Naive B cell (primary cell): Measurements from ENCODE around the gene DENND6A. TPM values are rescaled to one million over a fixed set of nuclear protein-coding genes. Genes with fewer than 3 reads are reported as not detected.

Source experiments
- ATAC-seq, 2 donors: fragments of 150-1000 bp; cut with Tn5 transposase; 2 replicates each; pipeline ENCODE4 v1.10.0; 2021; ENCODE audit warnings: low read depth in 2 of 2, mild to moderate bottlenecking in 2 of 2, moderate library complexity in 2 of 2
- DNase-seq: peaks from one replicate; pipeline ENCODE4 v3.0.0; 2022
- H3K27ac Mint-ChIP-seq, 6 donors: one replicate each; pipeline ENCODE4 v1.8.0; 2020 to 2022; ENCODE audit warnings: mild to moderate bottlenecking in 6 of 6, mixed read lengths in 6 of 6, moderate library complexity in 5 of 6, inconsistent platforms in 2 of 6
- H3K27me3 Mint-ChIP-seq, 3 donors: one replicate each; pipeline ENCODE4 v1.8.0; 2021 to 2022; ENCODE audit warnings: mixed read lengths in 3 of 3, mild to moderate bottlenecking in 1 of 3
- H3K36me3 Mint-ChIP-seq, 2 donors: one replicate each; pipeline ENCODE4 v1.8.0; 2020 to 2022; ENCODE audit warnings: mixed read lengths in 2 of 2, inconsistent platforms in 1 of 2, mild to moderate bottlenecking in 1 of 2
- H3K4me1 Mint-ChIP-seq, 3 donors: one replicate each; pipeline ENCODE4 v1.8.0; 2020 to 2022; ENCODE audit warnings: mixed read lengths in 3 of 3, inconsistent platforms in 1 of 3, mild to moderate bottlenecking in 1 of 3, moderate library complexity in 1 of 3
- H3K4me3 Mint-ChIP-seq, 8 donors: one replicate each; pipeline ENCODE4 v1.8.0; 2020 to 2022; ENCODE audit warnings: mild to moderate bottlenecking in 8 of 8, mixed read lengths in 8 of 8, moderate library complexity in 8 of 8, inconsistent platforms in 2 of 8
- H3K9me3 Mint-ChIP-seq, 7 donors: one replicate each; pipeline ENCODE4 v1.8.0; 2020 to 2022; ENCODE audit warnings: mixed read lengths in 7 of 7, mild to moderate bottlenecking in 5 of 7, inconsistent platforms in 2 of 7, moderate library complexity in 1 of 7
- polyA plus RNA-seq, 6 donors: library from polyadenylated mRNA; unstranded; fragments of 300-500 nt; fragmentation: Illumina TruSeq; gene quantifications; one replicate each; pipeline ENCODE4 v1.2.3, GENCODE V29; 2021; ENCODE audit warnings: low read depth in 6 of 6

DENND6A gene
- 10 to 100 TPM; 15.2 to 31.6 (median 27.1) TPM for polyA plus RNA-seq

- Mint-ChIP-seq H3K36me3 (no peaks in the 10 kb centered on the region), H3K4me1 (peaks cover 13 to 52% (median 27%) of the 10 kb centered on the region in 3 donors), H3K4me3 (peak within 1 kb of the TSS; percentile 87 to 96 (median 93)), H3K9me3 (no peaks in the 10 kb centered on the region), H3K27me3 (no peaks in the 10 kb centered on the region), H3K27ac (peak within 1 kb of the TSS; percentile 81 to 98 (median 94))
- ATAC-seq (peak; percentile 88 to 90), DNase-seq (peak; percentile 94)
Measured at GRCh38 chr3:57692396-57693147, at the start of gene DENND6A. TSS of gene DENND6A (minus strand) at chr3:57693077. CDS start at chr3:57693018, 59 bp downstream.

GRCh38 chr3:57740027-57740426 lies 47.1 kb upstream of the DENND6A start:
- Mint-ChIP-seq H3K27me3 (peaks cover 0 to 6% (median 4%) of the 10 kb centered on the region in 3 donors), H3K4me3 (no peak overlapping the region), H3K36me3 (no peaks in the 10 kb centered on the region), H3K27ac (no peak overlapping the region), H3K4me1 (no peaks in the 10 kb centered on the region), H3K9me3 (no peaks in the 10 kb centered on the region)
- no peak for ATAC-seq
- no peak for DNase-seq

- Mint-ChIP-seq H3K4me3 (no peak overlapping the region), H3K4me1 (no peaks in the 10 kb centered on the region), H3K36me3 (no peaks in the 10 kb centered on the region), H3K27ac (no peak overlapping the region), H3K27me3 (peaks cover 0 to 1% (median under 1%) of the 10 kb centered on the region in 3 donors), H3K9me3 (no peaks in the 10 kb centered on the region)
- no peak for DNase-seq
- ATAC-seq: no peak
Measured at GRCh38 chr3:57738391-57738790, 45.5 kb upstream of the DENND6A start.

GRCh38 chr3:57737840-57738239 lies 45.0 kb upstream of the DENND6A start:
- DNase-seq: no peak
- Mint-ChIP-seq H3K36me3 (no peaks in the 10 kb centered on the region), H3K9me3 (no peaks in the 10 kb centered on the region), H3K27me3 (no peaks in the 10 kb centered on the region), H3K4me1 (no peaks in the 10 kb centered on the region), H3K4me3 (no peak overlapping the region), H3K27ac (no peak overlapping the region)
- ATAC-seq: no peak

GRCh38 chr3:57735405-57735804 lies 42.5 kb upstream of the DENND6A start:
- ATAC-seq (no peak), DNase-seq (no peak)
- Mint-ChIP-seq H3K27ac (no peak overlapping the region), H3K4me1 (no peaks in the 10 kb centered on the region), H3K27me3 (no peaks in the 10 kb centered on the region), H3K9me3 (peaks cover 0 to 1% (median 0%) of the 10 kb centered on the region in 7 donors), H3K4me3 (no peak overlapping the region), H3K36me3 (no peaks in the 10 kb centered on the region)

GRCh38 chr3:57733790-57734189 lies 40.9 kb upstream of the DENND6A start:
- Mint-ChIP-seq H3K4me1 (no peaks in the 10 kb centered on the region), H3K4me3 (no peak overlapping the region), H3K9me3 (peaks cover 0 to 1% (median 0%) of the 10 kb centered on the region in 7 donors), H3K27me3 (no peaks in the 10 kb centered on the region), H3K36me3 (no peaks in the 10 kb centered on the region), H3K27ac (no peak overlapping the region)
- DNase-seq: no peak
- ATAC-seq: no peak

GRCh38 chr3:57731311-57731710 lies 38.4 kb upstream of the DENND6A start:
- no peak for ATAC-seq
- Mint-ChIP-seq H3K27me3 (no peaks in the 10 kb centered on the region), H3K9me3 (peaks cover 0 to 1% (median 0%) of the 10 kb centered on the region in 7 donors), H3K27ac (no peak overlapping the region), H3K4me1 (no peaks in the 10 kb centered on the region), H3K4me3 (no peak overlapping the region), H3K36me3 (no peaks in the 10 kb centered on the region)
- DNase-seq: no peak

- Mint-ChIP-seq H3K27me3 (no peaks in the 10 kb centered on the region), H3K9me3 (peaks cover 0 to 1% (median 0%) of the 10 kb centered on the region in 7 donors), H3K4me1 (no peaks in the 10 kb centered on the region), H3K4me3 (no peak overlapping the region), H3K36me3 (no peaks in the 10 kb centered on the region), H3K27ac (no peak overlapping the region)
- DNase-seq (no peak), ATAC-seq (no peak)
Measured at GRCh38 chr3:57730682-57731081, 37.8 kb upstream of the DENND6A start.

- ATAC-seq (no peak), DNase-seq (no peak)
- Mint-ChIP-seq H3K36me3 (no peaks in the 10 kb centered on the region), H3K9me3 (peaks cover 0 to 1% (median 0%) of the 10 kb centered on the region in 7 donors), H3K27me3 (no peaks in the 10 kb centered on the region), H3K4me1 (no peaks in the 10 kb centered on the region), H3K4me3 (no peak overlapping the region), H3K27ac (no peak overlapping the region)
Measured at GRCh38 chr3:57729334-57730045, 36.6 kb upstream of the DENND6A start.

- Mint-ChIP-seq H3K27ac (no peak overlapping the region), H3K27me3 (peaks cover 0 to 7% (median 6%) of the 10 kb centered on the region in 3 donors), H3K4me1 (no peaks in the 10 kb centered on the region), H3K4me3 (no peak overlapping the region), H3K9me3 (peaks cover 0 to 1% (median 0%) of the 10 kb centered on the region in 7 donors), H3K36me3 (no peaks in the 10 kb centered on the region)
- ATAC-seq (no peak), DNase-seq (no peak)
Measured at GRCh38 chr3:57727106-57727505, 34.2 kb upstream of the DENND6A start.

- Mint-ChIP-seq H3K27me3 (peaks cover 0 to 9% (median 7%) of the 10 kb centered on the region in 3 donors), H3K4me1 (no peaks in the 10 kb centered on the region), H3K9me3 (no peaks in the 10 kb centered on the region), H3K27ac (peak overlapping the region in 1 of 6 donors; percentile 86), H3K36me3 (no peaks in the 10 kb centered on the region), H3K4me3 (no peak overlapping the region)
- DNase-seq (no peak), ATAC-seq (no peak)
Measured at GRCh38 chr3:57726397-57726796, 33.5 kb upstream of the DENND6A start.

- peaks cover 0 to 9% (median 0%) of the 10 kb centered on the region in 3 donors for H3K27me3 Mint-ChIP-seq
- H3K4me1 Mint-ChIP-seq: no peaks in the 10 kb centered on the region
Measured at GRCh38 chr3:57718118-57718517, 25.2 kb upstream of the DENND6A start.

GRCh38 chr3:57717205-57717868 lies 24.5 kb upstream of the DENND6A start:
- H3K9me3 Mint-ChIP-seq: no peaks in the 10 kb centered on the region
- no peaks in the 10 kb centered on the region for H3K36me3 Mint-ChIP-seq
- H3K27me3 Mint-ChIP-seq: peaks cover 0 to 6% (median 0%) of the 10 kb centered on the region in 3 donors
- no peaks in the 10 kb centered on the region for H3K4me1 Mint-ChIP-seq
- DNase-seq (no peak), ATAC-seq (no peak)
- H3K4me3 Mint-ChIP-seq: no peak overlapping the region
- peak overlapping the region in 1 of 6 donors; percentile 44 for H3K27ac Mint-ChIP-seq

More at GRCh38 chr3:57718118-57718517, 25.2 kb upstream of the DENND6A start:
- no peak overlapping the region for H3K4me3 Mint-ChIP-seq
- H3K9me3 Mint-ChIP-seq: no peaks in the 10 kb centered on the region
- no peak for ATAC-seq
- H3K36me3 Mint-ChIP-seq: no peaks in the 10 kb centered on the region
- H3K27ac Mint-ChIP-seq: no peak overlapping the region
- no peak for DNase-seq
